Measurements from ENCODE around the gene GBX2.

Gene GBX2

GRCh38 chr2:236207472-236207871, 39.3 kb upstream of the GBX2 start:
- TF ChIP-seq CREB5 (CRISPR knock-in tag; IDR thresholded peaks at IDR 0.05; ENCODE audit: low read depth) (no peak), BACH2 (CRISPR knock-in tag; IDR thresholded peaks at IDR 0.05; ENCODE audit: borderline replicate concordance) (no peak), CSDC2 (CRISPR knock-in tag; IDR thresholded peaks at IDR 0.05) (no peak), ESRRG (CRISPR knock-in tag; IDR thresholded peaks at IDR 0.05) (no peak), TSHZ2 (CRISPR knock-in tag; IDR thresholded peaks at IDR 0.05) (no peak), ARNTL (CRISPR knock-in tag; IDR thresholded peaks at IDR 0.05; ENCODE audit: borderline replicate concordance, low read depth) (no peak), CSRNP3 (CRISPR knock-in tag; IDR thresholded peaks at IDR 0.05) (no peak), ZC3H10 (CRISPR knock-in tag; IDR thresholded peaks at IDR 0.05) (no peak), ZNF70 (CRISPR knock-in tag; IDR thresholded peaks at IDR 0.05) (no peak), TOX (CRISPR knock-in tag; IDR thresholded peaks at IDR 0.05; ENCODE audit: borderline replicate concordance) (no peak), TCF4 (CRISPR knock-in tag; IDR thresholded peaks at IDR 0.05; ENCODE audit: borderline replicate concordance) (no peak)
- no peak for ATAC-seq

GRCh38 chr2:236205867-236206645, 37.9 kb upstream of the GBX2 start:
- TF ChIP-seq ZNF565 (CRISPR knock-in tag; conservative IDR thresholded peaks at IDR 0.05; ENCODE audit: low read depth) = no peak
- no peak for TF ChIP-seq CSRNP3 (CRISPR knock-in tag; IDR thresholded peaks at IDR 0.05)
- no peak for TF ChIP-seq TSHZ2 (CRISPR knock-in tag; IDR thresholded peaks at IDR 0.05)
- TF ChIP-seq OSR1 (CRISPR knock-in tag; IDR thresholded peaks at IDR 0.05) = no peak
- no peak for TF ChIP-seq ZFP30 (CRISPR knock-in tag; IDR thresholded peaks at IDR 0.05)
- TF ChIP-seq PPARA (CRISPR knock-in tag; IDR thresholded peaks at IDR 0.05; ENCODE audit: borderline replicate concordance) = no peak
- TF ChIP-seq RARB (CRISPR knock-in tag; IDR thresholded peaks at IDR 0.05) = no peak
- no peak for TF ChIP-seq PATZ1 (CRISPR knock-in tag; IDR thresholded peaks at IDR 0.05; ENCODE audit: borderline replicate concordance)
- TF ChIP-seq ISL1 (CRISPR knock-in tag; IDR thresholded peaks at IDR 0.05) = no peak
- TF ChIP-seq ARNTL (CRISPR knock-in tag; IDR thresholded peaks at IDR 0.05; ENCODE audit: borderline replicate concordance, low read depth) = no peak
- ATAC-seq = no peak
